Measurements from ENCODE around the gene SMARCC1.

DNA sequence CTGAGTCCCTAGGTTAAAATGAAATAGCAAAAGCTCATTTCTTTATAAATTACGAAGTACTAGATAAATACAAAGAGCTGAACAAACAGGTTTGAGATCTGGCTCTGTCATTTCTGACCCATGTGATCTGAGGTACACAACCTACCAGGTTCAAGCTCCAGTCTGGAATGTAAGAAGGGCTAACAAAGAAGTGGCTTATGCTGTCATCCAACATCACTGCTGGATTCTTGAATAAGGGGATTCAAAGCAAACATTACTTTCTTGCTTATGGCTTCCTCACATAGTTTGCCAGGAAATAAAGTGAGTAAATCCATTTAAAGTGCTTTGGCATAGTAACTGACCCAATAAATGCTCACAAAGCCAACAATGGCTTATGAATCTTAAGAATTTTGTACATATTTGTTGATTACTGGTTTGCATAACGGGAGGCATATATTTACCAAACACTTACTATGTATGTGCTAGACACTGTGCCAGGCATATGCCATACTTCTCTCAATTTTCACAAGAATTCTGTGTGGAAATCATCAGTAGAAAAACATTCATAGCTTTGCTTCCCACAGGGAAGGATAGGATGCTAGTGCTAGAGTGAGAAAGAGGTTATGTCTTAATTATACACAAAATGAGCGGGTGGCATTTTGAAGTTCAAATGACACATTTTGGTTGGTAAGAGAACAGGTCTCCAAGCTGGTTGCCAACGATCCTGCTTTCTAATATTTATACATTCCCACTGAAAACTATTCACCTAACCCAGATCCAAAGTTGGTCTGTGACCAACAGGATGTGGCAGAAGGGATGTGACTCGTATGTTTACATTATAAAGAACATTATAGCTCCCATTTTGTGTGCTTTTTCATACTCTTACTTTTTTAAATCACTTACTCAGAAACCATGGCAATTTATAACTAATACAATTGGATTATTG is 164.3 kb downstream of the SMARCC1 start:
- TF ChIP-seq, protein P1, sequence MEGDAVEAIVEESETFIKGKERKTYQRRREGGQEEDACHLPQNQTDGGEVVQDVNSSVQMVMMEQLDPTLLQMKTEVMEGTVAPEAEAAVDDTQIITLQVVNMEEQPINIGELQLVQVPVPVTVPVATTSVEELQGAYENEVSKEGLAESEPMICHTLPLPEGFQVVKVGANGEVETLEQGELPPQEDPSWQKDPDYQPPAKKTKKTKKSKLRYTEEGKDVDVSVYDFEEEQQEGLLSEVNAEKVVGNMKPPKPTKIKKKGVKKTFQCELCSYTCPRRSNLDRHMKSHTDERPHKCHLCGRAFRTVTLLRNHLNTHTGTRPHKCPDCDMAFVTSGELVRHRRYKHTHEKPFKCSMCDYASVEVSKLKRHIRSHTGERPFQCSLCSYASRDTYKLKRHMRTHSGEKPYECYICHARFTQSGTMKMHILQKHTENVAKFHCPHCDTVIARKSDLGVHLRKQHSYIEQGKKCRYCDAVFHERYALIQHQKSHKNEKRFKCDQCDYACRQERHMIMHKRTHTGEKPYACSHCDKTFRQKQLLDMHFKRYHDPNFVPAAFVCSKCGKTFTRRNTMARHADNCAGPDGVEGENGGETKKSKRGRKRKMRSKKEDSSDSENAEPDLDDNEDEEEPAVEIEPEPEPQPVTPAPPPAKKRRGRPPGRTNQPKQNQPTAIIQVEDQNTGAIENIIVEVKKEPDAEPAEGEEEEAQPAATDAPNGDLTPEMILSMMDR (IDR thresholded peaks at IDR 0.05) = no peak
- TF ChIP-seq POLR2A (IDR thresholded peaks at IDR 0.05) = no peak

Data from esophagus squamous epithelium (tissue), 4 donors.